ENCODE data around the gene HADHA. TPM values are rescaled to one million over a fixed set of nuclear protein-coding genes. Genes with fewer than 3 reads are reported as not detected.

The HADHA gene
- polyA plus RNA-seq, 1 donor (not counting 4 experiments of a cell fraction or from before 2014, with no cell fraction given): 150 TPM

DNA sequence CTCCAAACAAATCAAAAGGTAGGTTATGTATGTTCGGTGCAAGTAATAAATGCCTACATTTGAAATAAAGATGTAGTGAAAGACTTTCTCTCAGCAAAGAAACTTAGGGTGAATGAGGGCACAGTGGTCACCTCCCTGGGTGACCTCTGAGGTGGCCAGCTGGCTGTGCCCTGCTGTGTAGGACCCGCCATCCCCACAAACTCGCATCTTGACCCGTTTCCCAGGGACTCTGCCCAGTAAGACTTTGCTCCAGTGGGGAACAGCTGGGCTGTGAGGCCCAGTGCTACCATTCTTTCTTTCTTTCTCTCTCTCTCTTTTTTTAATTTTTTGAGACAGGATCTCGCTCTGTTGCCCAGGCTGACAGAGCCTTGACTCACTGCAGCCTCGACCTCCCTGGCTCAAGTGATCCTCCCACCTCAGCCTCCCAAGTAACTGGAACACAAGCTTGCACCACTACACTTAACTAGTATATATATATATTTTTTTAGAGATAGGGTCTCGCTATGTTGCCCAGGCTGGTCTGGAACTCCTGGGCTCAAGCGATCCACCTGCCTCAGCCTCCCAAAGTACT lies 79.7 kb downstream of the HADHA start:
- no peak overlapping the region for H2AFZ ChIP-seq (ENCODE audit: control insufficient read depth, low read length)
- dilution Hi-C loops (cut with MboI; ENCODE audit: extremely low pct_ligation_motif_present, low sequenced_read_pairs): no loop called here
- no peaks in the 10 kb centered on the region for H3K79me2 ChIP-seq (ENCODE audit: control insufficient read depth, insufficient read depth, low read length)
- H3K4me1 ChIP-seq (ENCODE audit: control insufficient read depth, extremely low read depth, insufficient read depth, low read length): no peaks in the 10 kb centered on the region
- no peak overlapping the region for H3K9ac ChIP-seq (ENCODE audit: control insufficient read depth, extremely low read depth, insufficient read depth, low read length)
- H3K4me2 ChIP-seq (ENCODE audit: control insufficient read depth, extremely low read depth, insufficient read depth, low read depth, low read length): no peak overlapping the region
- TF ChIP-seq, protein P1, sequence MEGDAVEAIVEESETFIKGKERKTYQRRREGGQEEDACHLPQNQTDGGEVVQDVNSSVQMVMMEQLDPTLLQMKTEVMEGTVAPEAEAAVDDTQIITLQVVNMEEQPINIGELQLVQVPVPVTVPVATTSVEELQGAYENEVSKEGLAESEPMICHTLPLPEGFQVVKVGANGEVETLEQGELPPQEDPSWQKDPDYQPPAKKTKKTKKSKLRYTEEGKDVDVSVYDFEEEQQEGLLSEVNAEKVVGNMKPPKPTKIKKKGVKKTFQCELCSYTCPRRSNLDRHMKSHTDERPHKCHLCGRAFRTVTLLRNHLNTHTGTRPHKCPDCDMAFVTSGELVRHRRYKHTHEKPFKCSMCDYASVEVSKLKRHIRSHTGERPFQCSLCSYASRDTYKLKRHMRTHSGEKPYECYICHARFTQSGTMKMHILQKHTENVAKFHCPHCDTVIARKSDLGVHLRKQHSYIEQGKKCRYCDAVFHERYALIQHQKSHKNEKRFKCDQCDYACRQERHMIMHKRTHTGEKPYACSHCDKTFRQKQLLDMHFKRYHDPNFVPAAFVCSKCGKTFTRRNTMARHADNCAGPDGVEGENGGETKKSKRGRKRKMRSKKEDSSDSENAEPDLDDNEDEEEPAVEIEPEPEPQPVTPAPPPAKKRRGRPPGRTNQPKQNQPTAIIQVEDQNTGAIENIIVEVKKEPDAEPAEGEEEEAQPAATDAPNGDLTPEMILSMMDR (optimal IDR thresholded peaks at IDR 0.05 in 1 of 3, IDR thresholded peaks at IDR 0.05 in 1 of 3, conservative IDR thresholded peaks at IDR 0.05 in 1 of 3; ENCODE audit: extremely low read depth in 1 of 3, insufficient read depth in 2 of 3, low read length in 3 of 3): no peak
- no peak for TF ChIP-seq EZH2 (IDR thresholded peaks at IDR 0.05; ENCODE audit: low read length)
- DNase-seq (ENCODE audit: low read depth, low spot score): no peak
- H3K4me3 ChIP-seq (ENCODE audit: control insufficient read depth in 2 of 3, extremely low read depth in 1 of 3, insufficient read depth in 2 of 3, low read depth in 1 of 3, low read length in 3 of 3): no peak overlapping the region
- H3K36me3 ChIP-seq (ENCODE audit: control insufficient read depth in 2 of 2, extremely low read depth in 1 of 2, insufficient read depth in 2 of 2, low read length in 2 of 2): no peaks in the 10 kb centered on the region
- no peaks in the 10 kb centered on the region for H3K27me3 ChIP-seq (ENCODE audit: control insufficient read depth, extremely low read depth, insufficient read depth, low read length)
- no peaks in the 10 kb centered on the region for H3K9me3 ChIP-seq (ENCODE audit: control insufficient read depth, low read depth, low read length)
- FAIRE-seq: no peak
- H3K9me1 ChIP-seq (ENCODE audit: control insufficient read depth, extremely low read depth, insufficient read depth, low read length): no peaks in the 10 kb centered on the region
- H3K27ac ChIP-seq (ENCODE audit: control insufficient read depth, insufficient read depth, low read length): no peak overlapping the region
- no peaks in the 10 kb centered on the region for H4K20me1 ChIP-seq (ENCODE audit: control insufficient read depth, extremely low read depth, insufficient read depth, low read length)

GRCh38 chr2:26164231-26164630 lies 80.2 kb downstream of the HADHA start:
- no peaks in the 10 kb centered on the region for H3K4me1 ChIP-seq (ENCODE audit: control insufficient read depth, extremely low read depth, insufficient read depth, low read length)
- TF ChIP-seq, protein P1 (optimal IDR thresholded peaks at IDR 0.05 in 1 of 3, IDR thresholded peaks at IDR 0.05 in 1 of 3, conservative IDR thresholded peaks at IDR 0.05 in 1 of 3; ENCODE audit: extremely low read depth in 1 of 3, insufficient read depth in 2 of 3, low read length in 3 of 3): no peak
- no peak for TF ChIP-seq EZH2 (IDR thresholded peaks at IDR 0.05; ENCODE audit: low read length)
- H3K9ac ChIP-seq (ENCODE audit: control insufficient read depth, extremely low read depth, insufficient read depth, low read length): no peak overlapping the region
- FAIRE-seq (no peak), DNase-seq (ENCODE audit: low read depth, low spot score) (no peak)
- H3K36me3 ChIP-seq (ENCODE audit: control insufficient read depth in 2 of 2, extremely low read depth in 1 of 2, insufficient read depth in 2 of 2, low read length in 2 of 2): no peaks in the 10 kb centered on the region
- H3K27me3 ChIP-seq (ENCODE audit: control insufficient read depth, extremely low read depth, insufficient read depth, low read length): no peaks in the 10 kb centered on the region
- H2AFZ ChIP-seq (ENCODE audit: control insufficient read depth, low read length): no peak overlapping the region
- H3K9me1 ChIP-seq (ENCODE audit: control insufficient read depth, extremely low read depth, insufficient read depth, low read length): no peaks in the 10 kb centered on the region
- H3K4me3 ChIP-seq (ENCODE audit: control insufficient read depth in 2 of 3, extremely low read depth in 1 of 3, insufficient read depth in 2 of 3, low read depth in 1 of 3, low read length in 3 of 3): no peak overlapping the region
- H3K27ac ChIP-seq (ENCODE audit: control insufficient read depth, insufficient read depth, low read length): no peak overlapping the region
- dilution Hi-C loops (cut with MboI; ENCODE audit: extremely low pct_ligation_motif_present, low sequenced_read_pairs): no loop called here
- H4K20me1 ChIP-seq (ENCODE audit: control insufficient read depth, extremely low read depth, insufficient read depth, low read length): no peaks in the 10 kb centered on the region
- no peak overlapping the region for H3K4me2 ChIP-seq (ENCODE audit: control insufficient read depth, extremely low read depth, insufficient read depth, low read depth, low read length)
- H3K9me3 ChIP-seq (ENCODE audit: control insufficient read depth, low read depth, low read length): no peaks in the 10 kb centered on the region
- no peaks in the 10 kb centered on the region for H3K79me2 ChIP-seq (ENCODE audit: control insufficient read depth, insufficient read depth, low read length)

All from keratinocyte (primary cell).